Activated gamma-delta T cell treated with Interleukin-2 at 50 U/mL for 16 hours (primary cell): Measurements from ENCODE around the gene XAB2.
"Not testable (repeated sequence)": the region's sequence is repeated elsewhere in the genome, so short reads cannot be mapped to it uniquely, and the experiment has no call there.

Source experiments
- DNase-seq: peaks from one replicate; pipeline ENCODE4 v3.0.0-alpha.2; 2020

Gene XAB2

DNA sequence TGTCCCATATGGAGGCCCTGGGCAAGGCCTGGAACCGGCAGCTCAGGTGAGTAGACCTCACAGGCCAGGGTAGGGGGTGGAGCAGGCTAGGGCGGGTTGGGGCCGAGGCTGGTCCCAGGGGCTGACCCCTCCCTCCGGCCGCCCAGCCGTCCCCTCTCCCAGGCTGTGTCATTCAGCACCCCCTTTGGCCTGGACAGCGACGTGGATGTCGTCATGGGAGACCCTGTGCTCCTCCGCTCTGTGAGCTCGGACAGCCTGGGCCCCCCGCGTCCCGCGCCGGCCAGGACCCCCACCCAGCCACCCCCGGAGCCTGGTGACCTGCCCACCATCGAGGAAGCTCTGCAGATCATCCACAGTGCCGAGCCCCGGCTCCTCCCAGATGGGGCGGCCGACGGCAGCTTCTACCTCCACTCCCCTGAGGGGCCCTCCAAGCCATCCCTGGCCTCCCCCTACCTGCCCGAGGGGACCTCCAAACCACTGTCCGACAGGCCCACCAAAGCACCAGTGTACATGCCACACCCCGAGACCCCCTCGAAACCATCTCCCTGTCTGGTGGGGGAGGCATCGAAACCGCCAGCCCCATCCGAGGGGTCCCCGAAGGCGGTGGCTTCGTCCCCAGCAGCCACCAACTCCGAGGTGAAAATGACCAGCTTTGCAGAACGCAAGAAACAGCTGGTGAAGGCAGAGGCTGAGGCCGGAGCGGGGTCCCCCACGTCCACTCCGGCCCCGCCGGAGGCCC is 17.6 kb downstream of the XAB2 start:
- DNase-seq, result no peak

DNA sequence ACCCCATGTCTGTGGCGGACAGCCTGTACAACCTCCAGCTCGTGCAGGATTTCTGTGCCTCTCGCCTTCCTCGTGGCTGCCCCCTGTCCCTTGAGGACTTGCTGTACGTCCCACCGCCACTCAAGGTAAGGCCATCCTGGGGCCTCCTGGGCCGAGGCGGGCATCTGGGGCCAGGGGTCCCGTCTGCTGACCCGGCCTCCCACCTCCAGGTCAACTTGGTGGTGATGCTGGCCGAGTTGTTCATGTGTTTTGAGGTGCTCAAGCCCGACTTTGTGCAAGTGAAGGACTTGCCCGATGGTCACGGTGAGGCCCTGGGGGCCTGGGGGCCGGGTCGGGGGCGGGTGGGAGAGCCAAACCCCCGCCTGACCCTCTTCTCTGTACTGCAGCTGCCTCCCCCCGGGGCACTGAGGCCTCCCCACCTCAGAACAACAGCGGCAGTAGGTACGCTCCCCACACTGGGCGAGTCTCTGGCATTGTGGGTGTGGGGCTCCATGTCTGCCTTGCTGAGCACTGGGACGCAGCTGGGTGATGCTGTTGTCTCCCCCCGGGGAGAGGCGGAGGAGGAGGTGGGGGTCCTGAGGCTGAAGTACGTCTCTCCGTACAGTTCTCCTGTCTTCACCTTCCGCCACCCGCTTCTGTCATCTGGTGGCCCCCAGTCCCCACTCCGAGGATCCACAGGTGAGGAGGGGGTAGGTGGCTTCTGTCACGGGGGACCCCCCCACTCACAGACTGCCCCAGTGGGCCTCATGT is 18.7 kb downstream of the XAB2 start:
- no peak for DNase-seq

DNA sequence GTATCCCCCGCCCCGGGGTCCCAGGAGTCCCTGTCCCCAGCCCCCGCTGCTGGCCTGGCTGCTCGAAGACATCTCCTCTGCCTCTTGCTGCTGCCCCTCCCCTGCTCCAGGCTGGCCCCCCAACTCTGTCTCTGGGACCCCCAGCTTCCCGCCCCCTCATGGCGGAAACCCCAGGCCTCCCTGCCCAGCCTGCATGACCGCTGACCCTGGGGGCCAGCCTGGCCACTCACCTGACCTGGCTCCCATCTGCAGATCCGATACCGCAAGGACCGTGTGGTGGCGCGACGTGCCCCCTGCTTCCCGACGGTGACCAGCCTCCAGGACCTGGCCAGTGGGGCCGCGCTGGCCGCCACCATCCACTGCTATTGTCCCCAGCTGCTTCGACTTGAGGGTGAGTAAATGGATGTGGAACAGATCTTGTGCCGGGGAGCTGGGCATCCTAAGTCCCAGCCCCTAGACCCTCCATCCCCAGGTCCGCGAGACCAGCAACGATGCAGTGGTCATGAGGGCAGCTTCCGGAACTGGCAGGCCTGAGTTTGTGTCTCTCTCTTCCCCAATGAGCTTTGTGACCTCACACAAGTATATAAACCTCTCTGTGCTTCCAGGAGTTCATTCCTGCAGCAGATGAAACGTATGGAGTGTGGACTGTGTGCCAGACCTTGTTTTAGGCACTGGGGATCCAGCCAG is 21.3 kb downstream of the XAB2 start:
- no peak for DNase-seq

DNA sequence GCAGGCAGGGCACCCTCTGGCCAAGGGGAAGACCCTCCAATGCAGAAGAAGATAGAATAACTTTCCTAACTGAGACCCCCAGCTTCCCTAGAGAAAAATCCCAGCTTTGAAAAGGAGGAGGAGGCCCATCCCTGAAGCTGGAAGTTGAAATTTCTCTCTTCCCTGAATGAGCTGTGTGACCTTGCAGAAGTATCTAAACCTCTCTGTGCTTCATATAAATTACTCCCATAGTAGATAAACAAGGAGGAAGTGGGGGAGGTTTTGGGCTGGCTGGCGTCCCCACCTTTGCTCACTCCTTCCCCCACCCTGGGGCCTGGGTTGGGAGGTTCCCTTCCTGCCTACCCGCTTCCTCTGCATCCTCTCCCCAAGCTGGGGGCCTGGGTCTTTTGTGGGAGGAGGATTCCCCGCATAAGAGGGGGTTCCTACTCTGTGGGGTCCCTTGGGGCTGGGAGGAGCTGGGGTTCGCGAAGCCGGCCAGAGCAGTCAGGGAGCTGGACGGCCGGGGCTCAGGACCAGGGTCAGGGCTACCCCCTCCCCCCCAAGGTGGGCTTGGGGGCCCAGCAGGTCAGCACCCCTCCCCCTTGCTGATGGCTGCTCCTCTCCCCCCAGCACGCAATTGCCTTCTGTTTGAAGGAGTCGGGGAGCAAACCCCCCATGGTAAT is 22.0 kb downstream of the XAB2 start:
- no peak for DNase-seq

DNA sequence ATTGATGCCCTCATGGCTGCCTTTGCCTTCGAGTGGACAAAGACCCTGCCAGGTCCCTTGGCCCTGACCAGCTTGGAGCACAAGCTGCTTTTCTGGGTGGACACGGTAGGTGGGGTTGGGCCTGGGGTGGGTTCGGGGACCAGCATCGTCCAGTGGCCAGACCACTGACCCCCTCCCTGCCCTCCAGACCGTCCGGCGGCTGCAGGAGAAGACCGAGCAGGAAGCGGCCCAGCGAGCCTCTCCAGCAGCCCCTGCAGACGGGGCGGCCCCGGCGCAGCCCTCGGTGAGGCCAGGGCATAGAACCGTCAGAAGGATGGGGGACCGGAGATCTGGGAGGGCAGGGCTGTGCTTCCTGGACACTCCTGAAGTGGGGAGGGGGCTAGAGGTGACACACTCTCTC is 23.1 kb downstream of the XAB2 start:
- no peak for DNase-seq

DNA sequence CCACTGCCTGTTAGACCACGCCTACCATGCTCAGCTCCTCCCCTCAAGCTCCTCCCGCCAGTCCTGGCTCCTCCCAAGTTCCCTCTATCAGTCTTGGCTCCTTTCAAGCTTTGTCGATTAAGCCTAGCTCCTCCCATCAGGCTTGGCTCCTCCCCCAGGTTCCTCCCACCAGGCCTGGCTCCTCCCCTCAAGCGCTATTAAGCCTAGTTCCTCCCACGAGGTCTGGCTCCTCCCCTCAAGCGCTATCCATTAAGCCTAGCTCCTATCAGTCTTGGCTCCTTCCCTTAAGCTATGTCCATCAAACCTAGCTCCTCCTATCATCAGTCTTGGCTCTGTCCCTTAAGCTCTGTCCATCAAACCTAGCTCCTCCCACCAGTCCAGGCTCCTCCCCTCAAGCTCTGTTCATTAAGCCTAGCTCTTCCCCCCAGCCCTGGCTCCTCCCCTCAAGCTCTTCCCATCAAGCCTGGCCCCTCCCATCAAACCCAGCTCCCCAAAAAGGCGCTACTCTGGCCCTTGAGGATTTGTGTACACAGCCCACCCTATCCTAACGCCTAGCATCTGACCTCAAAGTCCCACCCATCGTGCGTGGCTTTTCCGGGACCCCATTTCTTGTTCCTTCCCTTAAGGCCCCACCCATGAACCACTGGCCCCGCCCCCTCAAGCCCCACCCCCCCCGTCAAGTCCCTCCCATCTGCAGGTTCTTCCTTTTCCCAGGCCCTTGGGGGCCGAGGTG is 23.7 kb downstream of the XAB2 start:
- DNase-seq, result no peak

DNA sequence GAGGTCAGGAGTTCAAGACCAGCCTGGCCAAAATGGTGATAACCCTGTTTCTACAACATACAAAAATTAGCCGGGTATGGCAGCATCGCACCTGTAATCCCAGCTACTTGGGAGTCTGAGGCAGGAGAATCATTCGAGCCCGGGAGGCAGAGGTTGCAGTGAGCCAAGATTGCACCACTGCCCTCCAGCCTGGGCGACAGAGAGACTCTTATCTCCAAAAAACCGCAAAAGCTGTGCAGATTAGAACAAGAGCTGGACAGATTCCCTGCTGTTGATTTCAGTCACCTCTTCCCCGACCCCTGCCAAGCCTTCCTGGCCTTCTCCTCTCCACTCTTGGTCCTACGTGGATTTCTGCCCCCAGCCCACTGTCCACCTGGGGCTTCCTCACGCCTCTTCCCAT is 25.4 kb downstream of the XAB2 start:
- no peak for DNase-seq

DNA sequence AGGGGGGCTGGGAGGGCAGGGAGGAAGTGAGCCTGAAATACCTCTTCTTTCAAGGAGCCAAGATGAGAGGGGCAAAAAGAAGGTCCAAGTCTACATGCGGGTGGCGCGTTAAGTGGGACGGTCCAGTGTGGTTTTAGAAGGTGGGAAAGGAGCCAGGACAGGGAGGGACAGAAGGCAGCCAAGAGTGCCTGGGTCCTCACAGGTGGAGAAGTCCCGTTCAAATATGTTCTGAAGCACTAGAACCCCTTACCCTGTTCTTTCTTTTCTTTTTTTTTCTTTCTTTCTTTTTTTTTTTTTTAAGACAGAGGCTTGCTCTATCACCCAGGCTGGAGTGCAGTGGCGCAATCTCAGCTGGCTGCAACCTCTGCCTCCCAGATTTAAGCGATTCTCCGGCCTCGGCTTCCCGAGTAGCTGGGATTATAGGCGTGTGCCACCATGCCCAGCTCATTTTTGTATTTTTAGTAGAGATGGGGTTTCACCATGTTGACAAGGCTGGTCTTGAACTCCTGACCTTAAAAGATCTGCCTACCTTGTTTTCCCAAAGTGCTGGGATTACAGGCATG is 26.3 kb downstream of the XAB2 start:
- no peak for DNase-seq

DNA sequence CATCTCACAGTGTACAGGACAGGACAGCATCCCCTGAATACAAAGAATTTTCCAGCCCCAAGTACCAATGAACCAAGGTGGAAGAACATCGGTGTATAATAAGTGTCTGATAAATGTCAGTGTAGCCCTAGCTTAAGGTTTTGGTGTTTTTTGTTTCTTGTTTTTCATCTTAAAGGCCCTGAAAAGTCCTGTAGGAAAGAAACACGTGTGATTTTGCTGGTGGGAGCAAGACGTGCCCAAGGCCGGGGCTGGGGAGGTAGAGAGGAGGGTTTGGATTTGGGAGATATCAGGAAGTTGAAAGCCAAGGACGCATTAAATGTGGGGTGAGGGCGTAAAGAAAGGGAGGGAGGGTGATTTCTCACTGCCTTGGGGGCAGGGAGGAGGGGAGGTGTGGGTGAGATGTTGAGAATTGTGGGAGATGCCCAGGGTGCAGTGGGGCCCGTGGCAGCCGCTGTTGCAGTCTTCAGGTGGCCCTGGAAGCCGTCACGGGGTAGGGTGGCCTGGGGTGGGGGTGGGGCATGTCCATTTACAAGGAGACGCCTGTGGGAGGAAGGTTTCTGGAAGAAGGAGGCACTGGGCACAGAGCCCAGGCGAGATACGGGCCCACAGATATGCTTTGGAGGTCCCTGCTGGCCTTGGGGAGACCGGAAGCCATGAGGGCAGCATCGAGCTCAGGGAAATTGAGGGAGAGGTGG is 27.0 kb downstream of the XAB2 start:
- DNase-seq, result no peak

DNA sequence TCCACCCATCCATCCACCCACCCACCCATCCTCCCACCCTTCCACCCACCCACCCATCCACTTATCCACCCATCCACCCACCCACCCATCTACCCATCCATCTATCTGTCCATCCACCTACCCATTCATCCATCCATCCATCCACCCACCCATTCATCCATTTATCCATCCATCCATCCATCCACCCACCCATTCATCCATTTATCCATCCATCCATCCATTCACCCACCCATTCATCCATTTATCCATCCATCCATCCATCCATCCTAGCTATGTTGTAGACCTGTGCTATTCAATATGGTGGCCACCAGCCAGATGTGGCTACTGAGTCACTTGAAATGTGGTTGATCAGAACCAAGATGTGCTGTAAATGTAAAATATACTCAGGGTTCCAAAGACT is 28.6 kb downstream of the XAB2 start:
- no peak for DNase-seq

DNA sequence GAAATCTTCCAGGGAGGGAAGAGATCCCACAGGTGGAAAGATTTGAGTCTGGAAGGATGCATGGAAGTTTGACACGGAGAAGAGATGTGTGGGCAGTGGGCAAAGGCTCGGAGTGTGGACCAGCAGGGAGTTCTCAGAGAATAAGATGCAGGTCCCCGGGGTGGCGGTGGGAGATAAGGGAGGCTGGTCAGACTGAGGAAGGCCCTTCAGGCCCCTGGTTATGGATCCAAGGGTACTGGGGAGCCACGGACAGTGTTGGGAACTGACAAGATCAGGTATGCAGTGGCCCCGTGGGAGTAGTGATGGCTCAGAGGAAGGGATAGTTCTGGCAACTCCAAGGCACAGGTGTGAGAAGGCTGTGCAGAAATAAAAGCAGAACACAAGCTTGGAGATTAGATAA is 31.2 kb downstream of the XAB2 start:
- DNase-seq, result no peak

DNA sequence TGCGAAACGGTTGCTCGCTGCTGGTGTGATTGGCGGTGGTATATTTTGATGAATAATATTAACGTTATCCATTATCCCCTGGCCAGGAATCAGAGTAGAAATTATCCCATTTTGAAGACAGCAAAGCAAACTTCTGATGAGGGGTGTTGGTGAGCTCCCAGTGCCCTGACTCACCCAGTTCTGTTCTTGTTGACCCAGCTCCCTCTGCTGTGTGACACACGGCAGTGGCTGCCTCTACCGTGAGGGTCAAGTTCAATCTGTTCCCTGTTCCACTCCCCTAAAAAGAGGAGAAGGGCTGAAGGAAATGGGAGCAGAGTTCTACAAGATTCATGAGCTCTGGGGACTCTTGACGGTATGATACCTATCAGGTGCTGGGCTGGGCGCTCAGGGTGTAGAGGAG is 31.7 kb downstream of the XAB2 start:
- no peak for DNase-seq

DNA sequence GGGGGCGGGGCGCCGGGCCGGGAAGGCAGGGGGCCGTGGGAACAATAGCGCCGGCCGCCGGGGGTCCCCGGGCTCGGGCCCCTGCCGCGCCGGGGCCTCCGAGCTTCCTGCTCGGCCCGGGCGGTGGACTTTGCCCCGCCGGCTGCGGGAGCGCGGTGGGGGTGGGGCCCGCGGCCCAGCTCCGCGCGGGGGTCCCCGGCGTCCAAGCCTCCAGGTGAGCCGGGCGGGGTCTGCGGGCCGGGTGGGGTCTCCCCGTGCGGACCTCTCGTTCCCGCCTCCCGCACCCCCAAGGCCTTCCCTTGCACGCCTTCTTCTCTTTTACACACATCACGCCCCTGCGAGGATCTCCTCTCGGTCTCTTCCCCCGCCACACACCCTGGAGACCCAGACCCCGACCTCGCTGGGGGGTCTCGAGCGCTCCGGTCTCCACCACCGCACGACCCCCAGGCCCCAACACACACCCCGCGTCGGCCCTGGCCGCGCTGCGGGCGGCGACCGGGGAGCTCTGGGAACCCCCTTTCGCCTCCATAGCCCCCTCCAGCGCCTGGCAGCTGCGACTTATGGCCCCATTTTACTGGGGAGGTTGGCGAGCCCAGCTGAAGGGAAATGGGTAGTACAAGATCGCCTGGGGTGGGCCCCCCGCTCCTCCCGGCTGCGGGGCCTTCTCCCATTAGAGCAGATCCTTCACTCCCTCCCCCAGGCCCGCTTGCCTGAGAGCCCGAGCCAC is 33.0 kb downstream of the XAB2 start:
- no peak for DNase-seq

DNA sequence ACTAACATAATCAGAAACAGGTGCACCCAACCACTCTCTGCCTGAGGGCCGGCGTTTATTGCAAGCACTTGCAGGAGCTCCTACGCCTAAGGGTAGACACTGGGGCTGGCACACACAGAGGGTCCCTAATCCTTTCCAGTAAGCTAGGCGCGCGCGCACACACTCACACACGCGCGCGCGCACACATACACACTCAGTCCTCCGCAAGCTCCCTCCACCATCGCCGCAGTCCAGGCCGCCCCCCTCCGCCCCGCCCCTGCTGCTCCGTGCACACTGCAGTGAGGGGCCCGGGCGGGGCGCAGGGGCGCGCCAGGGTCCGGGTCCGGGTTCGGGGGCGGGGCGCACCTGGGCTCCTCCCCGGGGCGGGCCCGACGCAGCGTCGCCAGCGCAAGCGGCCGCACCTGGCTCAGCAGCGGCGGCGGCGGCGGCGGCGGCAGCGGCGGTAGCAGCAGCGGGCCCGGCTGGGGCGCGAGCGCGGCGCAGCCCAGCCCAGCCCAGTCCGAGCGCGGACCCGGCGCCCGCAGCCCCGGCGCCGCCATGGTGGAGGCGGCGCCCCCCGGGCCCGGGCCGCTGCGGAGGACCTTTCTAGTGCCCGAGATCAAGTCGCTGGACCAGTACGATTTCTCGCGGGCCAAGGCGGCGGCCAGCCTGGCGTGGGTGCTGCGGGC is 33.7 kb downstream of the XAB2 start, which contains the start of gene CAMSAP3:
CAMSAP3 (plus strand) TSS at position 398 of the 668 bp plus-strand sequence; CDS start at position 538, 140 bp downstream.
- peak; percentile 31 for DNase-seq

DNA sequence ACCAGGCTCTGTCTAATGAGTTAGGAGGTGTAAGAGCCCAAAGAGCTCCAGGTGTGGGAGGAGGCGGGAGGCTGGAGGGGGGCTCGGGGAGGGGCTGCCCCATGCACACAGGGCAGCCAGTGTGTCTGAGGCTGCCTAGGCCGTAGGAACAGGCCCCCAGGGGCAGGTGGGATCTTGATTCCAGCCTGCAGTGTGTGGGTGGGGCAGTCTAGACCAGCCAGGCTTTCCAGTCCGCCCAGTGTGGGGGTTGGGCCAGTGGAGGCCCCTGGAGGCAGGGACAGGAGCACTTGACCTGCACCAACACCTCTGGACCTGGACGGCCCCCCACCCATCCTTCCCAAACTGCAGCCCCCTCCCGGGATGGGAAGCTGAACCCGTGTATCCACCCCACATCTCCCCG is 39.1 kb downstream of the XAB2 start:
- DNase-seq, result no peak

DNA sequence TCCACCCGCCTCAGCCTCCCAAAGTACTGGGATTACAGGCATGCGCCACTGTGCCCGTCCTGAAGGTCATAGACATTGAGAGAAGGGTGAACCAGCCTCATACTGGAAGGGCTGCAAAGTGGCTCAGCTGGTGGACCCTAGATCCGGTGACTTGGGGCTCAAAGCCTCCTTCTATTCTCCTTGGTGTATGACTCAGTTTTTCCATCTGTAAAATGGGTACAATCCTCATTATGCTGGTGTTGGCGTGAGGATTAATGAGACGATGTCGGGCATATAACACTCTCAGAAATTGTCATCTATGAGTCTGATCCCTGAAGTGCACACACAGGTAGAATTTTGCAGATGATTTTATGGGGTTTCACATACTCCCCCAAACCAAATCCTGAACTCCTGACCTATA is 39.5 kb downstream of the XAB2 start:
- DNase-seq, result no peak

DNA sequence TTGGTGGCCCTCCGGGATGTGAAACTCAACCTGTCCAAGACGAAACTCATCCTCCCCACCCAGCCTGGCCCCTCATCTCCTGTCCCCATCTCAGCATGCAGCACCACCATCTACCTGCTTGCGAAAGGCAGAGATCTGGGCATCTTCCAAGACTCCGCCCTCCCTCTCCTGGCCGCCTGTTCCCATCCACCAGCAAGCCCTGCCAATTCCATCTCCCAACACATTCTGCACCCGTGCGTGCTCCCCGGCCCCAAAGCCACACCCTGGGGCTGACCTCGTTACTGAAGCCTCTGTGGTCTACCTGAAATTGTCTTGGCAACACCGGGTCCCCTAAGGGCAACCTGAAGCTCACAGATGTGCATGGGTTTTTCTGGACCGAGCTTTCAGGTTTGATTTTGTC is 46.9 kb downstream of the XAB2 start:
- DNase-seq, result no peak

DNA sequence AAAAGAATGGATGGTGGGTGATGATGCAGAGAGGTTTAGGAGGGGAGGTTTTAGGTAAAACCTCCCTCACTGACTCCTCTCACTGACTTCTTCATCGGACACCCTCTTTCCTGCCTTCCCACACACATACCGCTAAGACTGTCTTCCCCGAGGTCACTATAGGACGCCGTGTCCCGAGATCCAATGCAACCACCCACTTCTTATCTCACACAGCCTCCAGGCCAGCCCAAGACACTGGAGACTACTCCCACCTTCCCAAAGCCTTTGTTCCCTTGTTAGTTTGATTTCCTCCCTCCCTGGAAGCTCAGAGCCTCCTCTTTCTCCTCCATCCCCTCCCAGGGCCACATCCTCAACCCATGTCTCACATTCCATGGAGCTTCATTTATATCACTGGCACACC is 50.2 kb downstream of the XAB2 start:
- DNase-seq, result no peak

DNA sequence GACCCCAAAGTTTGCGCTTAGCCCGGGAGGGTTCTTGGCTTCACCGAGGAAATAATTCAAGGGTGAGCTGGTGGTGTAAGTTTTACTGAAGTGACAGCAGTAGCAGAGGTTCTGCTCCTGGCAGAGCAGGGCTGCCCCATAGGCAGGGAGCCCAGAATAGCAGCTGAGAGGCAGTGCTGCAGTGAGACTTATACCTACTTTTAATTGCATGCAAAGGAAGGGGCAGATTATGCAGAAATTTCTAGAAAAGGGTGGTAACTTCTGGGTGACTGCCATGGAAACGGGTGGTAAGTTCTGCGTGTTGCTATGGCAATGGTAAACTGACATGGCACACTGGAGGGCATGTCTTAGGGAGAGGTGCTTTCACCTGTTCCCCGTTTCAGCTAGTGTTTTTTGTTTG is 51.2 kb downstream of the XAB2 start:
- no peak for DNase-seq

DNA sequence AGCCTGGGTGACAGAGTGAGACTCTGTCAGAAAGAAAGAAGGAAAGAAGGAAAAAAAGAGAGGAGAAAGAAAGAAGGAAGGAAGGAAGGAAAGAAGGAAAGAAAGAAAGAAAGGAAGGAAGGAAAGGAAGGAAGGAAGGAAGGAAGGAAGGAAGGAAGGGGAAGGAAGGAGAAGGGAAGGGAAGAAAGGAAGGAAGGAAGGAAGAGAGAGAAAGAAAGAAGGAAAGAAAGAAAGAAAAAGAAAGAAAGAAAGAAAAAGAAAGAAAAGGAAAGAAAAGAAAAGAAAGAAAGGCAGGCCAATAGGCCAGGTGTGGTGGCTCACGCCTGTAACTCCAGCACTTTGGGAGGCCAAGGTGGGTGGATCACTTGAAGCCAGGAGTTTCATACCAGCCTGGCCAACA is 51.9 kb downstream of the XAB2 start:
- not testable (repeated sequence) for DNase-seq
